ENCODE measurements around the gene HM13. TPM values are rescaled to one million over a fixed set of nuclear protein-coding genes. Genes with fewer than 3 reads are reported as not detected.
"Not testable (repeated sequence)": the region's sequence is repeated elsewhere in the genome, so short reads cannot be mapped to it uniquely, and the experiment has no call there.

The HM13 gene
- total RNA-seq, 2 donors from 2014 or later, result 107 to 179 TPM

- H3K9ac ChIP-seq (ENCODE audit: low read depth in 2 of 2, low read length in 2 of 2), result peak overlapping the region in 1 of 2 donors; percentile 98
- TF ChIP-seq CTCF (IDR thresholded peaks at IDR 0.05), result no peak
- no peaks in the 10 kb centered on the region for H3K36me3 ChIP-seq
- intact Hi-C loops (cut with DNase I), result no loop called here
- H3K4me1 ChIP-seq, result peaks cover 9% of the 10 kb centered on the region
- peak overlapping the region; percentile 77 for H3K27ac ChIP-seq
- no peaks in the 10 kb centered on the region for H3K27me3 ChIP-seq
- DNase-seq, result peak; percentile 93
- H3K9me3 ChIP-seq, result no peaks in the 10 kb centered on the region
- H3K4me3 ChIP-seq, result peak overlapping the region; percentile 19
These were observed 94.2 kb downstream of the HM13 start for GRCh38 chr20:31608251-31608945.

GRCh38 chr20:31612271-31612640, 98.0 kb downstream of the HM13 start:
- not testable (repeated sequence) for H3K27me3 ChIP-seq, H3K4me1 ChIP-seq, DNase-seq, H3K9me3 ChIP-seq, H3K36me3 ChIP-seq, H3K4me3 ChIP-seq
- intact Hi-C loops (cut with DNase I), result loop anchor here (2.0 kb wide), 1 partner anchor 49 kb away; no protein-coding TSS in a partner anchor
- Histone ChIP-seq H3K27ac (peak overlapping the region; percentile 77), H3K9ac (ENCODE audit: low read depth in 2 of 2, low read length in 2 of 2) (peak overlapping the region in 1 of 2 donors; percentile 40)

GRCh38 chr20:31615416-31615815, 101.2 kb downstream of the HM13 start:
- no peak for TF ChIP-seq CTCF (IDR thresholded peaks at IDR 0.05)
- DNase-seq, result no peak
- H3K36me3 ChIP-seq, result no peaks in the 10 kb centered on the region
- no peaks in the 10 kb centered on the region for H3K27me3 ChIP-seq
- no peak overlapping the region for H3K27ac ChIP-seq
- intact Hi-C loops (cut with DNase I), result no loop called here
- H3K9ac ChIP-seq (ENCODE audit: low read depth in 2 of 2, low read length in 2 of 2), result no peak overlapping the region
- H3K4me1 ChIP-seq, result no peaks in the 10 kb centered on the region
- H3K9me3 ChIP-seq, result no peaks in the 10 kb centered on the region
- no peak overlapping the region for H3K4me3 ChIP-seq

GRCh38 chr20:31617432-31618104, 103.3 kb downstream of the HM13 start:
- Histone ChIP-seq H3K36me3 (no peaks in the 10 kb centered on the region), H3K27me3 (no peaks in the 10 kb centered on the region), H3K4me1 (no peaks in the 10 kb centered on the region), H3K27ac (no peak overlapping the region), H3K4me3 (no peak overlapping the region), H3K9ac (ENCODE audit: low read depth in 2 of 2, low read length in 2 of 2) (no peak overlapping the region), H3K9me3 (no peaks in the 10 kb centered on the region)
- no peak for DNase-seq
- no peak for TF ChIP-seq CTCF (IDR thresholded peaks at IDR 0.05)
- intact Hi-C loops (cut with DNase I), result no loop called here

Small RNA genes lying within 50 kb of the gene (microRNA-seq; reads per million reads assigned to microRNA genes)
- gene MIR3193, result not detected

Other genes with a start within 250 kb of the HM13 start
- gene DEFB116, start 205.9 kb upstream of the HM13 start, total RNA-seq, result not detected
- gene DEFB118, start 145.8 kb upstream of the HM13 start, total RNA-seq, result not detected
- not detected for gene DEFB119, start 123.9 kb upstream of the HM13 start, total RNA-seq
- gene DEFB121, start 108.2 kb upstream of the HM13 start, total RNA-seq, result not detected
- not detected for gene DEFB123, start 73.8 kb upstream of the HM13 start, total RNA-seq
- not detected for gene DEFB124, start 39.3 kb upstream of the HM13 start, total RNA-seq
- under 1 TPM; 0.32 to 0.44 TPM for gene REM1, start 39.2 kb upstream of the HM13 start, total RNA-seq
- 100 to 1,000 TPM; 134 to 179 TPM for gene ID1, start 90.8 kb downstream of the HM13 start, total RNA-seq
- under 1 TPM in 1 of 2 donors, not detected in 1; 0.52 TPM for gene COX4I2, start 123.5 kb downstream of the HM13 start, total RNA-seq
- gene BCL2L1, start 208.4 kb downstream of the HM13 start, total RNA-seq, result 10 to 100 TPM; 55.9 to 59.4 TPM
- 10 to 100 TPM; 21.8 to 74.5 TPM for gene TPX2, start 224.8 kb downstream of the HM13 start, total RNA-seq

All from colonic mucosa (tissue), 4 donors.